NCI-H1092 treated with DMSO at 0.1 percent for 48 hours (cell line): Measurements from ENCODE around the gene RBM4.
"Not testable (repeated sequence)": the region's sequence is repeated elsewhere in the genome, so short reads cannot be mapped to it uniquely, and the experiment has no call there.

Experiments used
- DNase-seq: peaks from one replicate; lab custom pipeline; 2025; lab: John Stamatoyannopoulos, UW

RBM4 gene

DNA sequence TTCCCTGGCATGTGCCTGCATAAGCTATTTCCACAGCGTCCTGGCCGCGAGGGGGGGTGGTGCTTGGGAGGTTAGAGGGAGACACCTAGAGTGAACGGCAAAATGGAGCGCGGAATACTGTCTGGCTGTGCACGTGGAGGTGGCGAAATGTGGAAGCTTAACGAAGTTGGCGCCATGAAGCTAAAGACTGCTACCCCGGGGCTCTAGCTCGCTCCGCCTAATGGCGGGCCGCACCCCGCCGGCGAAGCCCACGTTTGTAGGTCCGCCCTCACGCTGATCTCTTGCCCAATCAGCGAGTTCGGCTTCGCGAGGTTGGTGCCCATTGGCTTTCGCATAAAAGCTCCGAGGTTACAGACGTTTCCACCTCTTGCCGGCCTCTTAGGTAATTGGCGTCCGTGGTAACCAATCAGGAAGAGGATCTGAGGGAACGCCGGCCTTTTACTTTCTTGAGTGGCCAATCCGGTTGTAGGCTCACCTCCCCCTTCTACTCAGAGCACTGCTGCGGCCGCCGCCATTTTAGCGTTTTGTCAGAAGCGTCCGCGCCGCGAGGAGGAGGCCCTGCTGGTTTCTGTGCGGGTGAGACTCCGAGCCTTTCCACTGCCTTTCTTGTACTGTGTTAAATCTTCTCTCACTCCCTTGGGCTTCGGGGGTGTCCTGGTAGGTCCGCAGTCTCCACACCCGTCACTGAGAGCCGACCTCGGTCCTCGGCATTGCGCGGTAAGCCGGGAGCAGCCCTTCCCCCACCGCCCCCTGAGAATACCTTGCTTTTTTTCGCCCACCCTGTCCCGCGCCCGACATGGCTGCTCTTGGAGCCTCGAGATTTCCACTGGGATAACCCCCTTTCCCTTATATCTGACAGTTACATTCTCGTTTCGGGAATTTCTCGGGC lies at the start of gene RBM4:
RBM4 (plus strand) TSS at position 527 of the 889 bp plus-strand sequence. CDS start 1,009 bp downstream, outside the sequence.
- peak; percentile 100 for DNase-seq

DNA sequence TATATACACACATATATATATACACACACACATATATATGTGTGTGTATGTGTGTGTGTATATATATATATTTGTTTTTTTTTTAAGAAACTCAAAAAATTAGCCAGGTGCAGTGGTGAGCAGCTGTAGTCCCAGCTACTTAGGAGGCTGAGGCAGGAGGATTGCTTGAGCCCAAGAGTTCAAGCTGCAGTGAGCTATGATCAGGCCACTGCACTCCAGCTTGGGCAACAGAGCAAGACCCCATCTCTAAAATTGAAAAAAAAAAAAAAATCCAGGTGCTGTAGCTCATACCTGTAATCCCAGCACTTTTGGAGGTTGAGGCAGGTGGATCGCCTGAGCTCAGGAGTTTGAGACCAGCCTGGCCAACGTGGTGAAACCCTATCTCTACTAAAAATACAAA lies 49.2 kb upstream of the RBM4 start:
- not testable (repeated sequence) for DNase-seq

DNA sequence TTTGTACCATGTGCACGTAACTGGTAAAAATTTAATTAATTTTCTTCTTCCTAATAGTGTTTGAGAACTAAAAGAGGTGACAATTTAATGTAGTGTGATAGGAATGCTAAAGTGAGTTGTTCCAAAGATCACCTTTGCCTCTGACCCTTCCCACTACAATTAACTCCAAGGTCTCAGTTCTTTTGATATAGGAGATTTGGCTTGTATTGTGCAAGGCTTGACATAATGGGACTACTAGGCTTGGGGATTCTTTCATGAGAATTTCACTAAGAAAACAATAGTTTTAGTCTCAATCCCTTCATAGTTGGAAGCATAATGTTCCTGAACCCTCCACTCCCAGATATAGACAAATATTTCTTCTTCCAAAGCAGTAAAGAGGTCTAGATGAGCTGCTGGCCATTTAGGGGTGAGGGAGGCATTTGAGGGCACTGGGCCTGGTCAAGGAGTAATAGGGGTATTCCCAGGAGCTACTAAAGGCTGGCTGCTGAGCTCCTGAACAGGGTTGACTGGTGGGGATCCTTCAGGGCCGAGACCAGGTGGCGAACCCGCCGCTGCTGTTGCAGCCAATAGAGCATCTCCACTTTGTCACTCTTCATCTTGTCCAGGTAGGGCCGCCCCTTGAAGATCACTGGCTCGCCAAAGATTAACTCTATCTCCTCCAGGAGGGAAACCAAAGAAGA lies 48.4 kb upstream of the RBM4 start:
- no peak for DNase-seq

GRCh38 chr11:66591175-66591574 lies 47.3 kb upstream of the RBM4 start:
- no peak for DNase-seq

DNA sequence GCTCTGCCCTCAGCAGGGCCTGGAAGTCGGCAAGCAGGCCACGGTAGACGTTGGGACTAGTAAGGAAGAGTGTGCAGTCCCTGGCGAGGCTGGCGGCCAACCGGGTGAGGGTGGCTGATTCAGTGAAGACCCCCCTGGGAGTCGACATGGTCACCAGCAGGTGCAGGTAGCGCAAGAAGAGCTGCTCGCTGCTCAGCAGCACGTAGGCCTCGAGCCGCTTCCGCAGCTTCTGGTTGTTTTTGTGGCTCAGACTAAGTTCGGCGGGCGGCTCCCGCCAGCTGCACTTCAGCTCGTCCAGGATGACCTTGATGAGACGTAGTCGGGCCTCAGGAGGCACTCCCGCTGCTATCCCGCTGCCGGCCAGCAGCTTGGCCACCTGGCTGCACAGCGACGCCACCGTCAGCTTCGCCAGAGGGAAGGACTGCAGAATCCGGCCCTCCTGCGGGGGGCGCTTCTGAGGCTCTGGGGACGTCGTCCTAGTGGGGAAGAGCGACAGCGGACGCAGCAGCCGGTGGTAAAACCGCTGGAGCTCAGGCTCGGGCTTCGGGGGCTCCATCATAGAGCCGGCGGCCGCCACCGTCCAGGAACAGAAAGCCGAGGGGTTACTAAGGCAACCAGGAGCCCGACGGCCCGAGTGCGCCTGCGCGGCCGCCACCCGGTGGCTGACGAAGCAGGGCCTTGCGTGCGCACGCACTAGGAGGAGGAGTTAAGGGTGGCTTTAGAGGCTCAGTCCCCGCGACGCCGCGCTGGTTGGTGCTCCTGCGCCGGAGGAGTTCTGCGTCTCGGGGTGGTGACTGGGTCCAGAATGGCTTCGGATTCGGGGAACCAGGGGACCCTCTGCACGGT lies 45.8 kb upstream of the RBM4 start, which contains the start of the genes CCDC87 and CCS:
CCDC87 (minus strand) TSS at position 607 of the 846 bp plus-strand sequence; CDS start at position 559, 48 bp downstream.
CCS (plus strand) TSS at position 729 of the 846 bp plus-strand sequence; CDS start at position 806, 77 bp downstream.
- DNase-seq: peak; percentile 97

DNA sequence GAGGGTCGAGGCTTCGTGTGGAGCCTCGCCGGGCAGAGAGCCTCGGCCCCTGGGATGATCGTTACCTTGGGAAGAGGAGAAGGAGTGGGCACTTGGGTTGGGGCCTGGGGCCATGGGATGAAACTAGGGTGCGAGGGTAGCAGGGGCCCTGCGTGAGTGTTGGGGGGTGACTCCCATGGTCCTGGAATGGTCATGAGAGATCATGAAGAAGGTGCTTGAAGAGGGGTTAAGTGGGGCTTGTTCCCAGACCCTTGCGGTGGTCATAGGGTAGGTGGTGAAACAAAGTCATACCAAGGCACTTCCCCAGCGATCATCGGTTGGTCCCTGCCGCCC lies 45.2 kb upstream of the RBM4 start:
- DNase-seq: no peak

DNA sequence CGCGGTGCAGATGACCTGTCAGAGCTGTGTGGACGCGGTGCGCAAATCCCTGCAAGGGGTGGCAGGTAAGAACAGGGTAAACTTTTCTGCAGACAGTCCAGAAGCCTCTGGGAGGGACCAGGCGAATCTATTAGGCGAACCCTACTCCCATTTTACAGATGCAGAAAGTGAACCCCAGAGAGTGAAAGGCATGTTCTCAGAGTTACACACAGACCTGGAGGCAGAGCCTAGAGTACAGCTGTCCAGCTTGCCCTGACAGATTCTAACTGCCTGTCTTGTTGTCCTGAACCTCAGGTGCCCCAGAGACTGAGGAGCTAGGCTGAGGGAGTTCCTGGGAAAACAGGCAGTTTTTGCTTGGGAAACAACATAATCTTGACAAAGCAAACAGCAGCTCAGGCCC lies 44.9 kb upstream of the RBM4 start:
- DNase-seq: no peak

DNA sequence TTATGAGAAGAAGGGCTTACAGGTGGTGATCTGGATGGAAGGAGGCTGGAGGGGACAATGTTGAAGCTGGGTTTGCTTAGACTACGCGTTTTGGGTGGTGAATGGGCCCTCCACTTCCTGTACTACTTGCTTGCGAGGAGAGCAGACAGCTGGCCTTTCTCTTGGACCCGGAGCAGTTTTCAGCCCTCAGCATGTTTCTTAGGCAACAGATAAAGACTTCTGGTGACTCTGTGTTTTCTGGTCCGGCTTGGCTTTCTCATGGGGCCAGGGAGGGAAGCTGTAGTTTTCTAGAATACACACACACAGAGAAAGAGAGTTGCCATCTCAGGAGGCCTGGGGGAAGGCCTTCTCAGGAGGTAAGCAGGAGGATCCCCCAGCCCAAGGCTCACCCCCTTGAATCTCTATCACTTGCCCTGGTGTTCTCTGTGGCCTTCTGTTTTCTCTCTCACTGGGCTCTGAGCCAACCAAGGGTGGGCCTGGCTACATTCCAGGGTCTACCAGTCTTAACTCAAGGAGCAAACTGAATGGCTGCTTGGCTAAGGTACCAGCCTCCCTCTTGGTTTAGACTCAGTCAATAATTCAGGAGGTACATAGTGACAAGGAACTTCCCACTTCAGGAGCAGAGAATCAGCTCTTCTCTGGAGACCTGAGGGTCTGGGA lies 43.1 kb upstream of the RBM4 start:
- peak; percentile 4 for DNase-seq

- DNase-seq: no peak
Measured at GRCh38 chr11:66598993-66599392, 39.5 kb upstream of the RBM4 start.

DNA sequence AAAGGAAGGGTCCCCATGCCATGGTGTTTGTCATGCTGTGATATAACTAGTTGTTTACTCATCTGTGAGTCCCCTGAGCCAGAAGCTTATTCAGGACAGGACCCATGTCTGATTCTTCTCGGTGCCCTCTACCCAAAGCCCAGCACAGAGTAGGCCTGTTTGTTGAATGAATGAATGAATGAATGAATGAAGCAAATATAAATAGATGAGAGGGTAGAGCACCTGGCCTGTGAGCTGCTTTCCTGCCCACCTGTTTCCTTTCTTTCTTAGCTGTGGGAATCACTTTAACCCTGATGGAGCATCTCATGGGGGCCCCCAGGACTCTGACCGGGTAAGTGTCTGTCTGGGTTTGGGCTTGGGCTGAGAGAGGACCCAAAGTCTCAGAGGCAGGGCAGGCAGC lies 38.3 kb upstream of the RBM4 start:
- no peak for DNase-seq

GRCh38 chr11:66600631-66601233 lies 37.8 kb upstream of the RBM4 start:
- DNase-seq: no peak

GRCh38 chr11:66603072-66603471 lies 35.4 kb upstream of the RBM4 start:
- no peak for DNase-seq

DNA sequence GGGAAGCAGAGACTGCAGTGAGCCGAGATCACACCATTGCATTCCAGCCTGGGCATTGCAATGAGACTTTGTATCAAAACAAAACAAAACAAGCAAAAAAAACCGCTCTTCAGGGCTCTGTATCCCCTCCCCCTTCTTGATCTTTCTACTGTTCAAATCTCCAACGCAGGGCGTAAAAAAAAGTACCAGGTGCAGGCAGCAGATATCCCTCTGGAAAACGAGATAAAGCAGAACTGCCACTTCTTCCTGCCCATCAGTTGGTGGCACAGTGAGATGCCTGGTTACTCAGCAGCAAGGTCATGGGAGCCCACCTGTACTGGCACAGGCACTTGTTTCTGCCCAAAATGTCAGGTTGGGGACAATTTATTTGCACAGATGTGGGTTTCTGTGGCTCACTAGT lies 34.3 kb upstream of the RBM4 start:
- no peak for DNase-seq

DNA sequence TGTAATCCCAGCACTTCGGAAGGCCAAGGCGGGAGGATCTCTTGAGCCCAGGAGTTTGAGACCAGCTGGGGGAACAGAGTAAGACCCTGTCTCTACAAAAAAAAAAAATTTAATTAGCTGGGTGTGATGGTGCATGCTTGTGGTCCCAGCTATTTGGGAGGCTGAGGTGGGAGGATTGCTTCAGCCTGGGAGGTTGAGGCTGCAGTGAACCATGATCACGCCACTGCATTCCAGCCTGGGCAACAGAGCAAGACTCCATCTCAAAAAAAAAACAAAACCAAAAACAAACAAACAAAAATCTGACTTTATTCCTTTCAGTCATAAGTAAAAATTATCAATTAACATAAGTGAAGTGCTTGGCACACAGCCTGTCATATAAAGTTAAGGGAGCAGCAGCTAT lies 31.9 kb upstream of the RBM4 start:
- DNase-seq: not testable (repeated sequence)

GRCh38 chr11:66607126-66607834 lies 31.2 kb upstream of the RBM4 start:
- peak; percentile 43 for DNase-seq

GRCh38 chr11:66609721-66610617 lies 28.5 kb upstream of the RBM4 start:
- no peak for DNase-seq

- DNase-seq: no peak
Measured at GRCh38 chr11:66612458-66612857, 26.0 kb upstream of the RBM4 start.

DNA sequence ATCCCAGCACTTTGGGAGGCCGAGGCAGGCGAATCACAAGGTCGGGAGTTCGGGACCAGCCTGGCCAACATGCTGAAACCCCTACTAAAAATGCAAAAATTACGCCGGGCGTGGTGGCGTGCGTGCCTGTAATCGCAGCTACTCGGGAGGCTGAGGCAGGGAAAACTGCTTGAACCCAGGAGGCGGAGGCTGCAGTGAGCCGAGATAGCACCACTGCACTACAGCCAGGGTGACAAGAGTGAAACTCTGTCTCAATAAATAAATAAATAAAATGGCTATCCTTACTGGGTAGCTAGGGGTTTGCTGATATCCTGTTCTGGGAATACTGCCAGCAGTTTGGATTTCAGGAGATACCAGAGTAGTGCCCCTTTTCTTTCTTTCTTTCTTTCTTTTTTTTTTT lies 24.4 kb upstream of the RBM4 start:
- DNase-seq: no peak

GRCh38 chr11:66616379-66617154 lies 21.9 kb upstream of the RBM4 start, which contains the start of gene RBM14:
TSS of gene RBM14 (plus strand) at chr11:66616630. CDS start at chr11:66616721, 91 bp downstream.
- peak; percentile 99 for DNase-seq
